NCI-H82 (cell line): ENCODE measurements around the gene RGS12.

Experiments
- DNase-seq: peaks from one replicate; lab custom pipeline; 2025; lab: John Stamatoyannopoulos, UW

RGS12 gene

DNA sequence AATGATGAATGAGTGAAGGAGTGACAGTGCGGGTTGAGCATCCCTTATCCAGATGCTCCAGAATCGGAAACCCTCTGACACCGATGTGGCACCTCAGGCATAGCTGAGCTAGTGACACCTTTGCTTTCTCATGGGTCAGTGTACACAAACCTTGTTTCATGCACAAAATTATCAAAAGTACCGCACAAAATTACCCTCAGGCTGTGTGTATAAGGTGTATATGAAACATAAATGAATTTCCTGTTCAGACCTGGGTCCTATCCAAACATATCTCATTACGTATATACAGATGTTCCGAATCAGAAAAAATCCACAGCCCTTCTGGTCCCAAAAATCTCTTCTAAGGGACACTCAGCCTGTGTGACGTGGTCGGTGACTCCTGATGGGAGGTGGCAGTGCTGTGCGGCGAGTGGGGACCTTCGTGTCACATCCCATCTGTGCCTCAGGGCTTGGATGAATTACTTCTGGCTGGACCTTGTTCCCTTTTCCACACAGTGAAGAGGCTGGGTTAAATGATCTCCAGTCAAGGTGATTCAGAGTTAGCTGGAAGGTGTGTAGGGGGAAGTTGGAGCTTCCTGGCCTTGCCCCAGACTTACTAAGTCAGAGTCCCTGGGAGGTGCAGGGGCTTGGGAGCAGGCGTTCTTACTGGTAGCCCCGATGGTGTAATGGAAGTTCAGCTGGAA, 18.8 kb downstream of the RGS12 start:
- no peak for DNase-seq

DNA sequence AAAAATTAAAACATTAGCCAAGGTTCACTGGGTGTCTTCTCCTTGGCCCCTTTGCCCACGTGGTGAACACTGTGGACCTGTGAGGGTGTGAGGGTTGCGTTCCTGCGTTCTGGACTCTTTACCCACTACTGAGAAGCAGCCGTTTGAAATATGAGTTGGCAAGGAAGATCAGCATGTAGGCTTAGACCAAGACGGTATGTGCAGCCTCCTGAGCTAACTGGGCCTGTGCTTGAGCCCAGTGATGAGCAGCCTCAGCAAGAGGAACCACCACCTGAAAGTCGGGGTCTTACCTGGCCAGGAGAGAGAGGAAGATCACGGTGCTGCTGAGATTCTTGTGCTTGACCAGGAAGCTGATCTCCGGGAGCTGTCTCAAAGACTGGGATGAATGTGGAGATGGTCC, 19.5 kb downstream of the RGS12 start:
- DNase-seq = no peak

DNA sequence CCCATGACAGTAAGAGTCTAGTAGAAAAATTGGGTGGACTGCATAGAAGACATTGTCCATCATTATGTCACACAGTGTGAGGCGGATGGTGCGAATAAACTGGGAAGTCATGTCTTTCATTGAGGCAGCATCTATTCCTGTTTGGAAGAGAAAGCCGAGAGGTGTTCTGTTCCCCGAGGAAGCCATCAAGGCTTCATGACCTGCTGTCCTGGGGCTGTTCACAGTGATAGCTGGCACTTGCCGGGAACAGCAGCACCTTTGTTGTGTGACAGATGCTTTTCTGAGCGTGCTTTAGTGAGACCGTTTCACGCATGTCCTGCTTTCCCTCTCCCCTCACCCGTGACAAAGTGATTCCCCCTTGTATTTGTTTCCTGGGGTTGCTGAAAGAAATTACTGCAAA, 20.3 kb downstream of the RGS12 start:
- DNase-seq = no peak

DNA sequence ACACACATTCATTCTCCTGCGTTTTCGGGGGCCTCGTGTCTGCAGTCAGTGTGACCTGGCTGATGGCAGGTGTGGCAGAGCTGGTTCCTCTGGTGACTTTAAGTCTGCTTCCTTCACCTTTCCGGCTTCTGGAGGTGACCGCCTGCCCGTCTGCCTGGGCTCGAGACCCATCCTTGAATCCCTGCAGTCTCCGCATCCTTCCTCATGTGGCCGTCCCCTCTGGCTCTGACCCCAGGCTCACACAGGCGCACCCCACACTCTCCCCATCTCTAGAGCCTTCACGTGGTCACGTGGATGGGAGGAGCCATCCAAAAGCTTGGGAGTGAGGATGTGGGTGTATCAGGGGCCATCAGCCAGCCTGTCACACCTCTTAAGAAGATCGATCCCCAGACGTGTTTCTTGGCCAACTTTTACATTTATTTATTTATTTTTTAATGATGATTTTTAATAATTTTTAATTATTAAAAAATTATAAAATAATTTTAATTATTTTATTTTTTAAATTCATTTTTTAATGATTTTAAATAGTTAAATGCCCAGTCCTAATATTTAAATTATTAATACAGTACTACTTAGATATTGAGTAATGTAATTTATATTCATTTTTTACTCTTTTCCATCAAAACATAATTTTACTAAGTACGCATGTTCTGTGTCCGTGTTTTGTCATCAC, 20.9 kb downstream of the RGS12 start:
- DNase-seq = no peak

DNA sequence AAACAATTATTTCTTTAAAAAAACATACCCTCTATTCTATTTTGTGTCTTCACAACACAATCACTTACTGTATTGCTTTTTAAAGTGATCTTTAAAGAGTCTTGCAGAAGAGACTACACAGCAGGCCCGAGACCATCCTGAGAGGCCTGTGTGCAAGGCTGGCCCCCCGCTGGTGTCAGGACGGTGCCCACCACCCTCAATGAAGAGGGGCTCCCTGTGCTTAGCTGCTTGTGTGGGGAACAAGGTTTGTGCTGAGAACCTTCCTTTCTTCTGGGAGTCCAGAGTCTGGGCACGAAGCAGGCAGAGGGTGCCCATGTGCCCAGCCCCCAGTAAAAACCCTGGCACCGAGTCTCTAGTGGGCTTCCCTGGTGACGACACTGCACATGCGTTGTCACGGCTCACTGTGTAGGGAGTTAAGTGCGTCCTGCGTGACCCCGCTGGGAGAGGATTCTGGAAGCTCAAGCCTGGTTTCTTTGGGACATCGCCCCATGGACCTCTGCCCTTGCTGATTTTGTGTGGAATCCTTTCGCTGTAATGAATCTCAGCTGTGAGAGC, 22.0 kb downstream of the RGS12 start:
- no peak for DNase-seq

DNA sequence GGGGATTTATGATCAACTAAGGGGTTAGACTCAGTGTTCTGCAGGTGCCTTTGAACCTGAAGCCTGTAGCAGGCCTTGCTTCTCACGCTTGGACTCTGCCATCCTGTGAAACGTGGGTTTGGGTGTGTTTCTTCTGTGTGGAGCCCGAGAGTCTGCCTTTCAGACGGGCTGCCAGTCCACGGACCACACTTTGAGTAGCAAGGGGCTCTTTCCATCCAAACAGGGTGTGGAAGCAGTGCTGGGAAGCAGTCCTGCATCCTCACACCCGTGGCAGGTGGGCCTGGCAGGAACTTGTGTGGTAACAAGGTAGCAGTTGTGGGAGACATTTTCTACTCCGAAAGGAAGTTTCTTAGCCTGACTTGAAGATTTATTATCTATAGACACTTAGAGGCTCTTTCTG, 22.7 kb downstream of the RGS12 start:
- no peak for DNase-seq

DNA sequence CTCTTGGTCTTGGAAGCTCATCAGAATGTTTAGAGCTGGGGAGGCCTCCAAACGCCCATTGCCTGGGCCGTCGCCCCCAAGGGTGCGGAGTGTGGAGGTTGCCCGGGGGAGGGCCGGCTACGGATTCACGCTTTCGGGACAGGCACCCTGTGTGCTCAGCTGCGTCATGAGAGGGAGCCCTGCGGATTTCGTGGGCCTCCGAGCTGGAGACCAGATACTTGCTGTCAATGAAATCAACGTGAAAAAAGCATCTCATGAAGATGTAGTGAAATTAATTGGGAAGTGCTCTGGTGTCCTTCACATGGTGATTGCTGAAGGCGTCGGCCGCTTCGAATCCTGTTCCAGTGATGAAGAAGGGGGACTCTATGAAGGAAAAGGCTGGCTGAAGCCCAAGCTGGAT, 23.3 kb downstream of the RGS12 start:
- no peak for DNase-seq

DNA sequence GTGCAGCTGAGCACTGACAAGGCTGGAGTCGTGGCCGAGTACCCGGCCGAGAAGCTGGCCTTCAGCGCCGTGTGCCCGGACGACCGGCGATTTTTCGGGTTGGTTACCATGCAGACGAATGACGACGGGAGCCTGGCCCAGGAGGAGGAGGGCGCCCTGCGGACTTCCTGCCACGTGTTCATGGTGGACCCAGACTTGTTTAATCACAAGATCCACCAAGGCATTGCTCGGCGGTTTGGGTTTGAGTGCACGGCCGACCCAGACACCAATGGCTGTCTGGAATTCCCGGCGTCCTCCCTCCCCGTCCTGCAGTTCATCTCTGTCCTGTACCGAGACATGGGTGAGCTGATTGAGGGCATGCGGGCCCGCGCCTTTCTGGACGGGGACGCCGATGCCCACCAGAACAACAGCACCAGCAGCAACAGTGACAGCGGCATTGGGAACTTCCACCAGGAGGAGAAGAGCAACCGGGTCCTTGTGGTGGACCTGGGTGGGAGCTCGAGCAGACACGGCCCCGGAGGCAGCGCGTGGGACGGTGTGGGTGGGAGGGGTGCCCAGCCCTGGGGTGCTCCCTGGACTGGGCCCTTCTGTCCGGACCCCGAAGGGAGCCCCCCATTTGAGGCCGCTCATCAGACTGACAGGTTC, 24.3 kb downstream of the RGS12 start:
- DNase-seq = no peak

DNA sequence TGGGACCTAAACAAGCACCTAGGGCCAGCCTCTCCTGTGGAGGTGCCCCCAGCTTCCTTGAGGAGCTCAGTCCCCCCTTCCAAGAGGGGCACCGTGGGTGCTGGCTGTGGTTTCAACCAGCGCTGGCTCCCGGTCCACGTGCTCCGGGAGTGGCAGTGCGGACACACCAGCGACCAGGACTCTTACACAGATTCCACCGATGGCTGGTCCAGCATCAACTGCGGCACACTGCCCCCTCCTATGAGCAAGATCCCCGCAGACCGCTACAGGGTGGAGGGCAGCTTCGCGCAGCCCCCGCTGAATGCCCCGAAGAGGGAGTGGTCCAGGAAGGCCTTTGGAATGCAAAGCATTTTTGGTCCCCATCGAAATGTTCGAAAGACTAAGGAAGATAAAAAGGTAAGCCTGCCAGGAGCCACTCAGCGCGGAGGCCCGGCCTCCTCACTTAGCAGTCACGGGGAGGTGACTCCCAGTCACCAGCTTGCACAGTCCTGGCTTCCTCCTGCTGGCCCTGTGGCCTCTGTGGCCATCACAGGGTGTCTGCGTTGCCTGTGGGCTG, 24.9 kb downstream of the RGS12 start:
- DNase-seq = no peak

DNA sequence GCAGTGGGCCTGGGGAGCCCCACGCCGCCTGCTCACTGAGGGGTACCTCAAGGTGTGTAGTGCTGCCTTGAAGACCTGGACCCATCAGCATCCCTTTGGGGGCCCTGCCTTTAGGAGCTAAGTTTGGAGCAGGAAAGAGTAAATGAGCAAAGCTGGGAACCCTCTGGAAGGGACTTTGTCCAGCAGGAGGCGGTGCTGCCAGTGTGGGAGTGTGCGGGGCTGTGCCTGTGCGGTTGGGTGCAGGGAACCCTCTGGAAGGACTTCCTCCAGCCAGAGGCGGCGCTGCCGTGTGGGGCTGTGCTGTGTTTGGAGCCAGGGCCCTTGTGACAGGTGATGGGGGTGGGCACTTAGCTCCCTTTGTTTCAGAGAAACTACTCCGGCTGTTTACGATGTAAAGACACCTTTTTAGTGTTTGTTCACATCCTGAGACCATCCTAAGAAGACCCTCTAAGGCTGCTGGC, 25.8 kb downstream of the RGS12 start:
- DNase-seq = no peak

DNA sequence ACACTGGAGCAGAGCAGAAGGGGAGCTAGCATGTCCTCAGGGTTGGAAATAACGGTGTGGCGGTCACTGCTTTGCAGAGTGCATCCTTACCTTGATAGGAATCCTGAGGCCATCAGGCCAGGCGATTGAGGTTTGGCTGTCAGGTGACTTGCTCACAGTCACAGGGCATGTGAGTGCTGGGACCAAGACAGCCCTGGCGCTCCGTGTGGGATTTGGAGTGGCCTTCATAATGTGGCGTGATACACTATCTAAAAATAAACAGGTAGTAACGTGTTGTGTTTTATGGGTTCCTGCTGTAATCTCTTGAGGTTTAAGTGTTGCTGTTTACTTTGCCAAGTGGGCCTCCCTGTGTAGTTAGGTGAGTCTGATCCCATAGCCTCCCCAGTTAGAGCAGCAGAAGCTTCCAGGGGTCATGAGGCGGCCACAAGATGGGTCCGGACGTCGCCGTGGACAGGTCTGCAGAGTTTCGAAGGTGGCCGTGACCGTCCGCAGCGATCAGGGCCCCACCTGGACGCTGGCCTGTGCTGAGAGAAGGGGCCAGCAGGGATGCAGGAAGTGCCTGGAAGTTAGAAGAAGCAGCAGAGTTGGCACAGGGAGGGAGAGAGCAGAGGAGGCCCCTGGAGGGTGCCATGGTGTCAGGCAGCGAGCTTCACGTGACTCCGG, 27.7 kb downstream of the RGS12 start:
- no peak for DNase-seq

DNA sequence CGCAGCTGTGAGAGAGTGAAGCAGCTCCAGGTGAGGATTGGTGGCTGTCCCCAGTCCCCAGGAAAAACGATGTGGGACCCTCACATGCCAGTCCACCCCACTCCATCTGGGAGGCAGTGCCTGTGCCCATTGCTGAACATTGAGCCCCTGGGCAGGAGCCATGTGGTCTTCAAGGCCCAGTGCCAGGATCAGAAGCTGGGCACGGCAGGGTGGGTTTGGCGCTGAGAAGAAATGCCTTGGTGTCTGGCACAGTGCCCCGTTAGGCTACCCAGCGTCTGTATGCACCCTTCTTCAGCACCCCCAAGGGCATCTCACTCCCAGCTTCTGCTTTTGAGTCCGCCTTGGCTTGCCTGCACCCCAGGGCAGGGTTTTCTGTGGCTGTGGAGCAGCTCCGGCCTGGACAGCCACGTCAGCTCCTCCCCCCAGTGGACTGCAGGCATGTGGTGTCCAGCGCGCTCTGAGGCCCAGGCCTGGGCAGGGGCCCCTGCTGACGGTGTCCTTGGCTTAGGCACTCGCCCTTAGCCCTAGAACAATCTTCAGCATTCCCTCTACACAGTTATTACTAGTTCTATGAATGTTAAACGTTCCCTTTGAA, 28.6 kb downstream of the RGS12 start:
- DNase-seq = no peak

DNA sequence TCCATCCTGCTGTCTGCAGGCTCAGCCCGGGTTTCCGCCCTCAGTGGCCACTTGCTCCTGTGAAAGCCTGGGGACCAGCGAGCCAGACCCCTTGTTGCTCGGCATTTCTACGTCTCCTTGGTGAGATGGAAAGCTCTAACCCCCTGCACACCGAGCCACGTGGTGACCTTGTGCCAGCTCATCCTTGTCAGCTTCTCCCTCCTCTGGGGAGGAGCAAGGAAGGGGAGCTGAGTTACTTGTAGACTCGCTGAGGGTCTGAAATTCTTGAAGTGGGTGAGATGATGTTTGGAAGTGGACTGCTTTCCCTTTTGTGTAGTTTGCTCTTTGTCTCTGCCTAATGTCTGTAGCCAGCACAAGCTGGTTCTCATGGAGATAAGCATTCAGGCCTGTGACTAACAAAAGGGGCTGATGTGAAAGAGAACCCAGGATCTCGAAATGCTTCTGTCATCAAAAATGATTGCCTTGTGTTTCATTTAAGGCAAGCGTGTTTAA, 29.3 kb downstream of the RGS12 start:
- no peak for DNase-seq

DNA sequence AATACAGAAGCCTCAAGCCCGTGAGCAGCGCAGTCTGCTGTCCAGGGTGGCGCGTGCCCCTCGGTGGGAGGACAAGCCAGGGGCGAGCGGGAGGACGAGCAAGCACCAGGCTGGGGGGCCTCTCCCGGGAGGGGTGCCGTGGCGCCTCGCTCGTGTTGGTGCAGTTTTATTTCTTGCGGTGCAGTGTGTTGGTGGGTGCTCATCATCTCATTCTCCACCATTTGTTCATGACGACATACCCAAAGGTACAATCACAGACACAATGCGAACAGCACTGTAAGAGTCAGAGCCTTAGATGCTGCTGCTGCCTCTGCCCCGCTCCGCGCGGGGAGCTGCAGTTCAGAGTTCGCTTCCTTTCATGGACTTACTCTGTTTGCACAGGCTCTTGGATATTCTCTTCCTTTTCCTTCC, 30.3 kb downstream of the RGS12 start:
- no peak for DNase-seq

DNA sequence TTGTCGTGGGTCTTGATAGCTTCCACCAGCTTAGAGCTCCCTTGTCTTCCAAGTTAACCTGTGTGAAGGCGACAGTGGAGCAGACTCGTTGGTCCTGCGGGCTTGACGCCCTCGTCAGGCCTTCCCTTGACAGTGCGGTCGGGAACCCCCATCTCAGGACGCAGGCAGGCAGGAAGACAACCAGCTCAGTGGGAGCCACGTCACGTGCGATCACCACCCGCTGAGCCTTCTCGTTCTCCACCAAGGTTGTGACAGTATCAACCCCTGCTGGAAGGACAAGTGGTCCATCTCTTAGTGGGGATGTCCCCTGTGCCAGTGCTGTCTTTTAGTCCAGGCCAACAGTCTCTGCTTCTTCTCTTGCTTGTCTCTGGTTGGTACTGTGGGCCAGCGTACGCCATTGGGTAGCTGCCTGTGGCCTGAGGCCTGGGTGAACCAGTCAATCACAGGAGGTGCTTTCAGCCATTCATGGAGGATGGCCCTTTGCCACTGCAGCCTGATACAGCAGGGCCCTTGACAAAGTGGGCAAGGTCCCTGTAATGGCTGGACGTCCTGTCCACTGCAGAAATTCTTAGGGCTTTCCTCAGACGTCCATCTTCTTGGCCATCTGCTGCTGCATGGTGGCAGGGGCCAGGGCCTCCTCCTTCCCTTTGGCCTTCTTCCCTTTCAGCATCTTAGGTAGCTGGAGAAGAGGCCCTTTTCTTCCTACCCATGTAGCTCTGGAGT, 31.4 kb downstream of the RGS12 start:
- DNase-seq = no peak

DNA sequence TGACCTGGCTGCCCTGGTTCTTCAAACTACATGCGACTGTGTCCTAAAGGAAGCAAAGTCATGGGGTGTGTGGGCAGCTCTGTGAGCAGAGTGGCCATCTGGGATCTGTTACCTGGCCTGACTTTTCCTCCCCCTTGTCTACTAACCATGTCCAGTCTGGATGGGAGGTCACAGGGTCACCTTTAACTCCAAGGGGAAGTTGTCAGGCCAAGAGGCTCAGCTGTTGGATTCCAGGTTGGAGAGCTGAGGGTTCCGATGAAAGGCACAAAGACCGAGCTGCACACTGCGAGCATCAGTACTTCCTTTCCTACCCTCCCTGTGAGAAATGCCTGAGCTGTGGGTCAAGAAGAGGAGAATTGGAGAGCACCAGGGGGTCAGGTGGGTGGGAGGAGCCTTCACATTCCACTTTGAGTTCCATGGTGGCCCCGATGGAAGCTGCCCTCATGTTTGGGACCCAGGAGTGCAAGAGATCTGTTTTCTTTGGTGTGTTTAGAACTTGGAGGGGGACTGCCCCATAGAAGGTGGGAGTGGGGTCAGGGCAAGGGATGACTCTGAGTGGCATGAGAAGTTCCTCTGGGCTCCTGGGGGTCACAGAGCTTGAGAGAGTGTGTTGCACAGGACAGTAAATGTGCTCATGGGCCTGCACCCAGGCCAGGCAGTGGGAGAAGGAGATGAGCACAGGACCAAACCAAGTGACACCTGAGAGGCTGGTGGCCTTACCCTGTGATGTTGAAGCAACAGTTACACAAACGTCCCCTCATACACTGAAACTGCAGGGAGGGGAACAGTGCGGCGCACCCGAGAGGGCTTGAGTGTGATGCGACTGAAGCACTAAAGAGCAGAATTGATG, 36.2 kb downstream of the RGS12 start:
- no peak for DNase-seq

DNA sequence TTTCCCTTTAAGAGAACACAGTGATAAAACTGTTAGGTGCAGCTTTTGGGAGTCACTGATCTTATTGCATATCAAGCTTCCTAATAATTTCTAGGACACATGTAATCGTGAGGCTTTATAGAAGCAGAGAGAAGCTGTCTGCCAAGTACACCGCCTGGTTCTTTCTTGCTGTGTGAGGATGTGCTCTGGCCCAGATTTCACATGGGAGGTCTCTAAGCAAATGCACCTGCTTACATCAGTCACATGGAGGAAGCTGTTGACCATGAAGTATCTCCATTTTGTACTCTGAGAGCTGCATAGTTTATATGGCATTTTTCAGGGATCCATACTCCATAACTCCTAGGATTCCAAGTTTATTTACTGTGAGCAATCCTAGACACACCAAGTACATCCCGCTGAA, 37.1 kb downstream of the RGS12 start:
- DNase-seq = no peak

DNA sequence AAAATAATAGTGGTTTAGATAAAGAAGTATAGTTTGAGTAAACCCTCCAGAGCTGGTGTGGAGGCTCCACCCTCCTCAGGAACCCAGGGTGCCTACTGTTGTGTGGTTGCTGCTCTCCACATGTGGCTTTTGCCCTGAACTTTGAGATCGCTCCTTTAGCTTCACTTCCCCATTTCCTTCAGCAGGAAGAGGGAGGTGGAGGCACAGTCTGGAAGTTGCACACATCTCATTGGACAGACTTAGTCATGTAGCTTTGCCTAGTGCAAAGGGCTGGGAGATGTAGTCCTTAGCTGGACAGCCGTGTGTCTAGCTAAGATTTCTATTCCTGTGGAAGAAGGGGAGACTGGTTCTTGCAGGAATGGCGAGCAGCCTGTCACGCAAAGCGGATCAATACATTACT, 37.9 kb downstream of the RGS12 start:
- no peak for DNase-seq

DNA sequence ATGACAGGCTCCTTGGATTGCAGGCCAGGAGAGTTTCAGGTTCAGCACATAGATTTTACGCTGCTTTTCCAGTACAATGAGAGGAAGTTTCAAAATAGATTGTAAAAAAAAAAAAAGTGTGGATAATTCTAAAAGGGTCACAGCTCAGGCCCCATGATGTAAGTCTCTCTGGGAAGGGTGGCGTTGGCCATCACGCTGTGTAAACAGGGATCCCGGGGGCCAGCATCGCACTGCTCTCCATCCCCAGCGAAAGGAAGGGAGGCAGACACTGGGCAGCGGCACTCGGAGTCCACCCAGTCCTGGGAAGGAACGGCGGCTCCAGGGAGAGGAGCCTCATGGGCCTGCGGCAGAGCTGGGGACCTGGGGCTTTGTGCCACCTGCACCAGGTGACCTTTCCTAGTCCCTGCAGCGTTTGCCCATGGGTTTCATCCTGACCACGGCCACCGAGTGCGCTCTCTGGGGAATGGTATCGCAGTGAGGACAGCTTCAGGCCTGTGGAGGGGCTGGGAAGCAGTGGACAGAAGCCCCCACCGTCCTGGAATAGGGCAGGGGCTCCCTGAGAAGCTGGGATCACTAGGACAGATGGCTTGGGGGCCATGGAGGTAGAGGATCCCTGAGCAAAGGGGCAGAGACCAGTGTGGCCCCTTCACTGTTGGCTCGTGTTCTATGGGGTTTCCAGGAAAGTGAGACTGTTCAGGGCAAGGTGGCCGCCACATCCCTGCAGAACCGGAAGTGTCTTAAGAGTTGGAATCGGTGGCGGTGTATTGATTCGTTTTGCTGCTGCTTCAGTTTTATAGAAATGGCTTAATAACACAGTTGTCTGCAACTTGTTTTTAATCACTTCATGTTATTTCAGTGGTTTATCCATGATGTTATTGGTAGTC, 38.9 kb downstream of the RGS12 start:
- DNase-seq = no peak
